ENCODE results near the gene NDRG3. TPM values are rescaled to one million over a fixed set of nuclear protein-coding genes. Genes with fewer than 3 reads are reported as not detected.

The NDRG3 gene
- total and polyA plus RNA-seq, 10 of the 15 experiments (the other 5 are each of a cell fraction or from before 2014, with no cell fraction given) = 11.2 to 29.7 (median 14.9) TPM

DNA sequence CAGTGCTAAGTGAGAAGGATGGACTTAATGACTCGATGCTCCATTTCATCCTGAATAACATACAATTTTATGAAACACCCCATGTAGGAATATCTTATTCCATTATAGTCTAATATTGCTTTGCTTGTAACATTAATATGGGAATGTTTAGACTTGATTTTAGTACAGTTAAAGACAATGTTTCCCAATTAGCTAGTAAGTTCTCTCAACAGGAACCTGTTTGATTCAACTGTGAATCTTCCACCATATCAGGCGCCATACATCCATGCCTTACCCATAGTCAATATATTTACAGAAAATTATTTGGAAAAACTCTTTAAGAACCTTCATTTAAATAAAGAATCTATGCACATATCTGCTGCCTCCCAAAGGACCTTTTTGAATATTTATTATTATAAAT is 3.3 kb downstream of the NDRG3 start:
- Histone ChIP-seq H3K27ac (ENCODE audit: control insufficient read depth, insufficient read depth) (no peak overlapping the region), H3K79me2 (ENCODE audit: control insufficient read depth, insufficient read depth, low read length) (no peaks in the 10 kb centered on the region), H3K9me3 (replicated peaks; ENCODE audit: control insufficient read depth, insufficient read depth, low read length) (no peaks in the 10 kb centered on the region), H3K27me3 (replicated peaks in 1 of 2; ENCODE audit: control insufficient read depth in 2 of 2, insufficient read depth in 2 of 2, low read length in 1 of 2) (no peaks in the 10 kb centered on the region), H3K4me2 (ENCODE audit: control insufficient read depth, insufficient read depth) (no peak overlapping the region), H3K36me3 (ENCODE audit: control insufficient read depth in 2 of 2, insufficient read depth in 2 of 2, low read length in 1 of 2) (no peaks in the 10 kb centered on the region), H4K20me1 (ENCODE audit: control insufficient read depth, insufficient read depth) (no peaks in the 10 kb centered on the region), H3K9ac (ENCODE audit: control insufficient read depth, insufficient read depth, low read length) (no peak overlapping the region), H2AFZ (ENCODE audit: control insufficient read depth, low read depth, low read length) (no peak overlapping the region), H3K4me3 (no peak overlapping the region), H3K4me1 (ENCODE audit: control insufficient read depth, insufficient read depth, low read length) (no peaks in the 10 kb centered on the region)
- TF ChIP-seq SMAD1 (IDR thresholded peaks at IDR 0.05; ENCODE audit: low read depth, partially characterized antibody) = no peak
- 95% methylated on average over 2 of the region's 2 CpGs for WGBS (ENCODE audit: insufficient coverage, insufficient replicate concordance, low lambda C conversion rate, missing lambda C conversion rate)
- intact Hi-C loops (cut with micrococcal nuclease; ENCODE audit: unreplicated experiment) = no loop called here
- SMC1A ChIA-PET (ENCODE audit: uncharacterized antibody, unreplicated experiment) = interaction anchor here (1.3 kb wide), 1 partner anchor 13 kb away, joined by 3 read pairs; no protein-coding TSS in a partner anchor
- no TSS peak for BruUV-seq (replicated peaks)
- DNase-seq (ENCODE audit: low read depth, low spot score) (no peak), FAIRE-seq (no peak), ATAC-seq (no peak)
- CTCF ChIA-PET = interaction anchor here (0.6 to 2.4 kb wide), 3 partner anchors 9 to 78 kb away, joined by 3 to 18 read pairs (median 3); no protein-coding TSS in a partner anchor
- RAD21 ChIA-PET (ENCODE audit: unreplicated experiment) = no interaction called here
- POLR2A ChIA-PET = interaction anchor here (0.5 kb wide), 1 partner anchor 125 kb away, joined by 4 read pairs; no protein-coding TSS in a partner anchor
- in situ Hi-C loops (cut with MboI) = no loop called here

DNA sequence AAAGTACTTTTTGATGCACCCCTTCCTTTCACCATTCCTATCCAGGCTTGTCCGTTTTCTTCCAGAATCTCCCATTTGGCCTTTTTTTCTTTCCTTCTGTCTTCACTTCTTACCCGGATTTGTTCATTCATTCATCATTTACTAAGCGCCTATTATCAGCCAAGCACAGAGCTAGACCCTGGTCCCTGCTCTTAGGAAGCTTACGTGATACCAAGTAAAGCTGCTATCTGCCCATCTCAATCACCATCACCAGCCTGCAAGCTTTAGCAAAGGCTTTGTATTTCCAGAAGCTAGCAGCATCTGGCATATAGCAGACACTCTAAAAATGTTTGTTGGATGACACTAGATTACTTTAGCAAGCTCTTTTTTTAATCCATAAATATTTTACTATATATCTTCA is 4.8 kb downstream of the NDRG3 start:
- H3K27me3 ChIP-seq (replicated peaks in 1 of 2; ENCODE audit: control insufficient read depth in 2 of 2, insufficient read depth in 2 of 2, low read length in 1 of 2) = no peaks in the 10 kb centered on the region
- H3K27ac ChIP-seq (ENCODE audit: control insufficient read depth, insufficient read depth) = no peak overlapping the region
- no peak overlapping the region for H3K4me3 ChIP-seq
- no peaks in the 10 kb centered on the region for H3K79me2 ChIP-seq (ENCODE audit: control insufficient read depth, insufficient read depth, low read length)
- intact Hi-C loops (cut with micrococcal nuclease; ENCODE audit: unreplicated experiment) (no loop called here), in situ Hi-C loops (cut with MboI) (no loop called here)
- CTCF ChIA-PET = interaction anchor here (2.4 to 2.6 kb wide), 2 partner anchors 14 to 67 kb away, joined by 9 to 18 read pairs; no protein-coding TSS in a partner anchor
- no peak for FAIRE-seq
- POLR2A ChIA-PET = interaction anchor here (0.6 kb wide), 1 partner anchor 29 kb away, joined by 3 read pairs; no protein-coding TSS in a partner anchor
- no peak overlapping the region for H3K9ac ChIP-seq (ENCODE audit: control insufficient read depth, insufficient read depth, low read length)
- H3K36me3 ChIP-seq (ENCODE audit: control insufficient read depth in 2 of 2, insufficient read depth in 2 of 2, low read length in 1 of 2) = no peaks in the 10 kb centered on the region
- no peak overlapping the region for H2AFZ ChIP-seq (ENCODE audit: control insufficient read depth, low read depth, low read length)
- WGBS (ENCODE audit: insufficient coverage, insufficient replicate concordance, low lambda C conversion rate, missing lambda C conversion rate) = 73% methylated on average over 4 of the region's 4 CpGs
- TF ChIP-seq TCF7 (IDR thresholded peaks at IDR 0.05; ENCODE audit: borderline replicate concordance) (no peak), CEBPB (IDR thresholded peaks at IDR 0.05; ENCODE audit: borderline replicate concordance in 1 of 2, low read depth in 2 of 2, low read length in 2 of 2) (no peak)
- TF ChIP-seq, protein P1, sequence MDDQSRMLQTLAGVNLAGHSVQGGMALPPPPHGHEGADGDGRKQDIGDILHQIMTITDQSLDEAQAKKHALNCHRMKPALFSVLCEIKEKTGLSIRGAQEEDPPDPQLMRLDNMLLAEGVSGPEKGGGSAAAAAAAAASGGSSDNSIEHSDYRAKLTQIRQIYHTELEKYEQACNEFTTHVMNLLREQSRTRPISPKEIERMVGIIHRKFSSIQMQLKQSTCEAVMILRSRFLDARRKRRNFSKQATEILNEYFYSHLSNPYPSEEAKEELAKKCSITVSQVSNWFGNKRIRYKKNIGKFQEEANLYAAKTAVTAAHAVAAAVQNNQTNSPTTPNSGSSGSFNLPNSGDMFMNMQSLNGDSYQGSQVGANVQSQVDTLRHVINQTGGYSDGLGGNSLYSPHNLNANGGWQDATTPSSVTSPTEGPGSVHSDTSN (IDR thresholded peaks at IDR 0.05; ENCODE audit: insufficient replicate concordance, low read depth, low read length) = no peak
- TF ChIP-seq, protein P2, sequence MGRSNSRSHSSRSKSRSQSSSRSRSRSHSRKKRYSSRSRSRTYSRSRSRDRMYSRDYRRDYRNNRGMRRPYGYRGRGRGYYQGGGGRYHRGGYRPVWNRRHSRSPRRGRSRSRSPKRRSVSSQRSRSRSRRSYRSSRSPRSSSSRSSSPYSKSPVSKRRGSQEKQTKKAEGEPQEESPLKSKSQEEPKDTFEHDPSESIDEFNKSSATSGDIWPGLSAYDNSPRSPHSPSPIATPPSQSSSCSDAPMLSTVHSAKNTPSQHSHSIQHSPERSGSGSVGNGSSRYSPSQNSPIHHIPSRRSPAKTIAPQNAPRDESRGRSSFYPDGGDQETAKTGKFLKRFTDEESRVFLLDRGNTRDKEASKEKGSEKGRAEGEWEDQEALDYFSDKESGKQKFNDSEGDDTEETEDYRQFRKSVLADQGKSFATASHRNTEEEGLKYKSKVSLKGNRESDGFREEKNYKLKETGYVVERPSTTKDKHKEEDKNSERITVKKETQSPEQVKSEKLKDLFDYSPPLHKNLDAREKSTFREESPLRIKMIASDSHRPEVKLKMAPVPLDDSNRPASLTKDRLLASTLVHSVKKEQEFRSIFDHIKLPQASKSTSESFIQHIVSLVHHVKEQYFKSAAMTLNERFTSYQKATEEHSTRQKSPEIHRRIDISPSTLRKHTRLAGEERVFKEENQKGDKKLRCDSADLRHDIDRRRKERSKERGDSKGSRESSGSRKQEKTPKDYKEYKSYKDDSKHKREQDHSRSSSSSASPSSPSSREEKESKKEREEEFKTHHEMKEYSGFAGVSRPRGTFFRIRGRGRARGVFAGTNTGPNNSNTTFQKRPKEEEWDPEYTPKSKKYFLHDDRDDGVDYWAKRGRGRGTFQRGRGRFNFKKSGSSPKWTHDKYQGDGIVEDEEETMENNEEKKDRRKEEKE (IDR thresholded peaks at IDR 0.05) = no peak
- TF ChIP-seq, protein P3, sequence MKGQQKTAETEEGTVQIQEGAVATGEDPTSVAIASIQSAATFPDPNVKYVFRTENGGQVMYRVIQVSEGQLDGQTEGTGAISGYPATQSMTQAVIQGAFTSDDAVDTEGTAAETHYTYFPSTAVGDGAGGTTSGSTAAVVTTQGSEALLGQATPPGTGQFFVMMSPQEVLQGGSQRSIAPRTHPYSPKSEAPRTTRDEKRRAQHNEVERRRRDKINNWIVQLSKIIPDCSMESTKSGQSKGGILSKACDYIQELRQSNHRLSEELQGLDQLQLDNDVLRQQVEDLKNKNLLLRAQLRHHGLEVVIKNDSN (IDR thresholded peaks at IDR 0.05; ENCODE audit: borderline replicate concordance, extremely low read length, insufficient read depth, low read depth, low read length) = no peak
- RAD21 ChIA-PET (ENCODE audit: unreplicated experiment) = interaction anchor here (0.8 kb wide), 2 partner anchors 52 to 74 kb away, joined by 3 read pairs; no protein-coding TSS in a partner anchor
- ATAC-seq = no peak
- no peaks in the 10 kb centered on the region for H4K20me1 ChIP-seq (ENCODE audit: control insufficient read depth, insufficient read depth)
- SMC1A ChIA-PET (ENCODE audit: uncharacterized antibody, unreplicated experiment) = interaction anchor here (0.9 to 1.0 kb wide), 3 partner anchors 14 to 220 kb away, joined by 3 to 5 read pairs (median 3); no protein-coding TSS in a partner anchor
- BruUV-seq (replicated peaks) = no TSS peak
- no peak overlapping the region for H3K4me2 ChIP-seq (ENCODE audit: control insufficient read depth, insufficient read depth)
- no peaks in the 10 kb centered on the region for H3K4me1 ChIP-seq (ENCODE audit: control insufficient read depth, insufficient read depth, low read length)
- DNase-seq (ENCODE audit: low read depth, low spot score) = no peak
- no peaks in the 10 kb centered on the region for H3K9me3 ChIP-seq (replicated peaks; ENCODE audit: control insufficient read depth, insufficient read depth, low read length)
